SU-DHL-6 (cell line): ENCODE results near the gene TCAF1.

ENCODE experiments used
- H2AFZ ChIP-seq: fragments of 200-600 bp; sonication (generic); 2 replicates; pipeline ENCODE4 v1.6.1; 2014; ENCODE audit warnings: low read depth, mild to moderate bottlenecking, moderate library complexity, mixed read lengths, antibody characterized with exemption, low read length; ENCODE audit not compliant: severe bottlenecking
- H3F3A ChIP-seq: fragments of 200-600 bp; shearing (Covaris generic); 2 replicates; pipeline ENCODE4 v1.6.0; 2016; ENCODE audit warnings: antibody characterized with exemption, mild to moderate bottlenecking; ENCODE audit not compliant: insufficient read depth
- H3K27ac ChIP-seq: fragments of 200-600 bp; sonication (generic); 2 replicates; pipeline ENCODE4 v1.5.1; 2016; ENCODE audit warnings: low read depth, mild to moderate bottlenecking, low read length, moderate library complexity, mixed read lengths
- H3K27me3 ChIP-seq: fragments of 200-600 bp; sonication (generic), shearing (Covaris generic); 2 replicates; pipeline ENCODE4 v1.6.0; 2014; ENCODE audit warnings: mild to moderate bottlenecking, low read length
- H3K36me3 ChIP-seq: fragments of 200-600 bp; sonication (generic); 2 replicates; pipeline ENCODE4 v1.6.1; 2014; ENCODE audit warnings: mild to moderate bottlenecking, low read length, mixed read lengths
- H3K4me2 ChIP-seq: fragments of 300-600, 200-600 bp; shearing (Covaris generic), sonication (generic); 2 replicates; pipeline ENCODE4 v1.6.0; 2014; ENCODE audit warnings: low read length, low read depth, mild to moderate bottlenecking; ENCODE audit not compliant: poor library complexity, severe bottlenecking
- H3K4me3 ChIP-seq: fragments of 200-600 bp; sonication (generic); 2 replicates; pipeline ENCODE4 v1.5.1; 2014; ENCODE audit warnings: antibody characterized with exemption, low read length, mild to moderate bottlenecking, mixed read lengths; ENCODE audit not compliant: insufficient read depth, poor library complexity, severe bottlenecking
- H3K79me2 ChIP-seq: fragments of 200-600 bp; sonication (generic); 2 replicates; pipeline ENCODE4 v1.6.1; 2014; ENCODE audit warnings: mild to moderate bottlenecking, low read length, moderate library complexity; ENCODE audit not compliant: insufficient read depth
- H3K9ac ChIP-seq: fragments of 200-600 bp; sonication (generic); 2 replicates; pipeline ENCODE4 v1.7.0; 2014; ENCODE audit warnings: mild to moderate bottlenecking, low read length
- H3K9me2 ChIP-seq: fragments of 200-600 bp; sonication (generic); replicated peaks from 2 replicates; pipeline ENCODE4 v1.6.1; 2014; ENCODE audit warnings: low read length; ENCODE audit not compliant: insufficient read depth
- H3K9me3 ChIP-seq: fragments of 200-600 bp; sonication (generic); 2 replicates; pipeline ENCODE4 v1.6.1; 2014; ENCODE audit warnings: low read length, mixed read lengths; ENCODE audit not compliant: insufficient read depth
- H4K20me1 ChIP-seq: fragments of 200-600 bp; sonication (generic); 2 replicates; pipeline ENCODE4 v1.6.1; 2014; ENCODE audit warnings: low read depth, mild to moderate bottlenecking, antibody characterized with exemption, low read length, moderate library complexity, mixed read lengths
- EZH2phosphoT487 ChIP-seq: fragments of 200-600 bp; sonication (generic), shearing (Covaris generic); conservative IDR thresholded peaks from 2 replicates; pipeline ENCODE4 v1.6.1; 2018; ENCODE audit warnings: mild to moderate bottlenecking, antibody characterized with exemption, low read length, moderate library complexity, mixed read lengths
- TF ChIP-seq, protein P1 (sequence below): fragments of 200-600 bp; sonication (generic); IDR thresholded peaks from one replicate; pipeline ENCODE4 v1.5.1; 2017; ENCODE audit warnings: antibody characterized with exemption, mild to moderate bottlenecking, low read length, moderate library complexity; ENCODE audit not compliant: insufficient read depth, poor library complexity, severe bottlenecking

Gene TCAF1

DNA sequence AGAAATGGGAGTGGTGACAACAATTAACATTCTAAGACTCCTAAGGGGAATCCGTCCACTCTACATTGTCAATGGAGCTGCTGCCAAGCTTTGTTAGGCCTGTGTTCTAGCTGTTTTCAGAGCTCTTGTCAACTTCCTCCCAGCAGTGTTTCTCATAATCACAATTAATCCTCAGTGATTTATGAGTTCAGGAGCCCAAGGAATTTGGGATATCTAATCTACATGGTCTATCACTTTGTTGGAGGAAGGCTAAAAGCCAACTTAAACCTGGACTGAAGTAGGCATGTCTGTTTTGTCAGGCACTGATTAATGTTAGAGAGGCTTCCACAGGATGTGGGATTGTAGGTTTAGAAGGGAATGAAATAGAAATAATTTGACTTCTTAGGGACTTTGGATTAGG is 22.9 kb upstream of the TCAF1 start:
- Histone ChIP-seq H2AFZ (no peak overlapping the region), H4K20me1 (no peaks in the 10 kb centered on the region), H3K4me3 (no peak overlapping the region), H3K27me3 (no peaks in the 10 kb centered on the region), H3K9ac (no peak overlapping the region), H3K27ac (no peak overlapping the region), H3K9me2 (no peaks in the 10 kb centered on the region), H3K9me3 (no peaks in the 10 kb centered on the region), H3K79me2 (no peaks in the 10 kb centered on the region), H3K36me3 (no peaks in the 10 kb centered on the region), H3F3A (no peaks in the 10 kb centered on the region), H3K4me2 (no peak overlapping the region)
- TF ChIP-seq, protein P1, sequence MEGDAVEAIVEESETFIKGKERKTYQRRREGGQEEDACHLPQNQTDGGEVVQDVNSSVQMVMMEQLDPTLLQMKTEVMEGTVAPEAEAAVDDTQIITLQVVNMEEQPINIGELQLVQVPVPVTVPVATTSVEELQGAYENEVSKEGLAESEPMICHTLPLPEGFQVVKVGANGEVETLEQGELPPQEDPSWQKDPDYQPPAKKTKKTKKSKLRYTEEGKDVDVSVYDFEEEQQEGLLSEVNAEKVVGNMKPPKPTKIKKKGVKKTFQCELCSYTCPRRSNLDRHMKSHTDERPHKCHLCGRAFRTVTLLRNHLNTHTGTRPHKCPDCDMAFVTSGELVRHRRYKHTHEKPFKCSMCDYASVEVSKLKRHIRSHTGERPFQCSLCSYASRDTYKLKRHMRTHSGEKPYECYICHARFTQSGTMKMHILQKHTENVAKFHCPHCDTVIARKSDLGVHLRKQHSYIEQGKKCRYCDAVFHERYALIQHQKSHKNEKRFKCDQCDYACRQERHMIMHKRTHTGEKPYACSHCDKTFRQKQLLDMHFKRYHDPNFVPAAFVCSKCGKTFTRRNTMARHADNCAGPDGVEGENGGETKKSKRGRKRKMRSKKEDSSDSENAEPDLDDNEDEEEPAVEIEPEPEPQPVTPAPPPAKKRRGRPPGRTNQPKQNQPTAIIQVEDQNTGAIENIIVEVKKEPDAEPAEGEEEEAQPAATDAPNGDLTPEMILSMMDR, result no peak
- TF ChIP-seq EZH2phosphoT487, result no peak

DNA sequence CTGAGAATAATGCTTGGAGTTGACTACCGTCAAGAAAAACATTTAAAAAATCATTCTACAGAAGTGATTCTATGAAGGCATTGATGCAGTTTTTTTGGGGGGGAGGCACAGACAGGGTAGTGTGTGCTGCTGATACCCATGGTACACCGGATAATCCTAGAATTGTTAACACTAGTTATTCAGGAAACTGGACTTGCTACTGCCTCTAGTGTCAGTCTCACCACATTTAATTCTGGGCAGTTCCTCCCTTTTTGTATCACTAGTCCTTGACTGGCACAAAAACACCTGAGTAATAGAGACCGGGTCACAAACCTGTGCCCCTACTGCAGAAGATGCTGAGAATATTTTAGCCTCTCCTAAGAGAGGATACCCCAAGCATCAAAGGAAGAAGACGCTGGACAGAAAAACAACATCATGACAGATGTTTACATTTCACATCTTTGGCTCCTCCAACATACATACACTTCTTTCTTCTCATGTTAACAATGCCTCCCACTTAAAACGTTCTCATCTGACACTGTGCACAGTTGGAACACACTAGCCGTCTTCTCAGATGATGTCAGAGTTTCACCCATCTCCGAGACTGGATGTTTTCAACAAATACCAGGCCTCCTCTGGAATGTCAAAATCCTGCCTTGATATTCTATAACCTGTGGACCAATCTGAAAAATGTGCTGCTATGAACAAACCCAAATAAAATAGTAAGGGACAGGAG is 13.1 kb upstream of the TCAF1 start:
- Histone ChIP-seq H4K20me1 (no peaks in the 10 kb centered on the region), H3K27me3 (no peaks in the 10 kb centered on the region), H3K4me2 (no peak overlapping the region), H3K36me3 (no peaks in the 10 kb centered on the region), H3K4me3 (no peak overlapping the region), H3K27ac (no peak overlapping the region), H3F3A (no peaks in the 10 kb centered on the region), H3K79me2 (no peaks in the 10 kb centered on the region), H2AFZ (no peak overlapping the region), H3K9me3 (no peaks in the 10 kb centered on the region), H3K9ac (no peak overlapping the region), H3K9me2 (no peaks in the 10 kb centered on the region)
- TF ChIP-seq, protein P1, result no peak
- TF ChIP-seq EZH2phosphoT487, result no peak

DNA sequence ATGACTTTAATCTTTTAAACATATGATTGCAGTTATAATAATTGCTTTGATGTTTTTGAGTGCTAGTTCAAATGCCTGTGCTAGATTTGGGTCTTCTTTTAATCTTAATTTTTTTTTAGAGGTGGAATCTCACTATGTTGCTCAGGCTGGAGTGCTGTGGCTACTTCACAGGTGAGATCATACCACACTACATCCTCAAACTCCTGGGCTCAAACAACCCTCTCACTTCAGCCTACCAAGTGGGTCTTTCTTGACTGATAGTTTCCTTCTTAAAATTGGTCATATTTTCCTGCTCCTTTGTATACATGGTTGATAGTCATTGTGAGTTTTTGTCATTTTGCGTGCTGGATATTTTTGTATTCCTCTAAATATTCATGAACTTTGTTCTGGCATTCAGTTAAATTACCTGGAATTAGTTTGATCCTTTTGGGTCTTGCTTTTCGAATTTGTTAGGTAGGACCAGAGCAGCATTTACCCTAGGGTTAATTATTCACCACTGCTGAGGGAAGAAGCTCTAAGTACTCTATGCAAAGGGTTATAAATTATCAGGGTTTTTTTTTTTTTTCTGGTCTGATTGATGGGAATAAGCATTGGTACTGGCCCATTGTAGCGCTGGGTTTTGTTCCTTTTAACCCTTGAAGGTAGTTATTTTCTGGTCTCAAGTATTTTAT is 12.1 kb upstream of the TCAF1 start:
- H3K79me2 ChIP-seq, result no peaks in the 10 kb centered on the region
- no peak overlapping the region for H2AFZ ChIP-seq
- no peak overlapping the region for H3K4me2 ChIP-seq
- no peaks in the 10 kb centered on the region for H3K36me3 ChIP-seq
- no peak for TF ChIP-seq EZH2phosphoT487
- TF ChIP-seq, protein P1, result no peak
- no peak overlapping the region for H3K4me3 ChIP-seq
- no peaks in the 10 kb centered on the region for H3K9me3 ChIP-seq
- no peaks in the 10 kb centered on the region for H4K20me1 ChIP-seq
- no peak overlapping the region for H3K9ac ChIP-seq
- H3K9me2 ChIP-seq, result no peaks in the 10 kb centered on the region
- H3F3A ChIP-seq, result no peaks in the 10 kb centered on the region
- no peaks in the 10 kb centered on the region for H3K27me3 ChIP-seq
- no peak overlapping the region for H3K27ac ChIP-seq
